ENCODE results near the gene RPTOR.

Gene RPTOR

GRCh38 chr17:80702315-80703141 lies 157.9 kb downstream of the RPTOR start:
- DNase-seq (ENCODE audit: insufficient read length, low spot score) (no peak), FAIRE-seq (no peak)
- no peak for TF ChIP-seq POLR2A (IDR thresholded peaks at IDR 0.05; ENCODE audit: low read depth, low read length)

GRCh38 chr17:80703142-80703478 lies 158.5 kb downstream of the RPTOR start:
- FAIRE-seq (no peak), DNase-seq (ENCODE audit: insufficient read length, low spot score) (no peak)
- no peak for TF ChIP-seq POLR2A (IDR thresholded peaks at IDR 0.05; ENCODE audit: low read depth, low read length)

GRCh38 chr17:80704381-80704819 lies 159.8 kb downstream of the RPTOR start:
- no peak for DNase-seq (ENCODE audit: insufficient read length, low spot score)
- no peak for TF ChIP-seq POLR2A (IDR thresholded peaks at IDR 0.05; ENCODE audit: low read depth, low read length)
- FAIRE-seq: no peak

- FAIRE-seq (no peak), DNase-seq (ENCODE audit: insufficient read length, low spot score) (no peak)
- TF ChIP-seq POLR2A (IDR thresholded peaks at IDR 0.05; ENCODE audit: low read depth, low read length): no peak
Measured at GRCh38 chr17:80704894-80705293, 160.3 kb downstream of the RPTOR start.

GRCh38 chr17:80705988-80706387 lies 161.3 kb downstream of the RPTOR start:
- TF ChIP-seq POLR2A (IDR thresholded peaks at IDR 0.05; ENCODE audit: low read depth, low read length): no peak
- FAIRE-seq: no peak
- no peak for DNase-seq (ENCODE audit: insufficient read length, low spot score)

- DNase-seq (ENCODE audit: insufficient read length, low spot score) (no peak), FAIRE-seq (no peak)
- TF ChIP-seq POLR2A (IDR thresholded peaks at IDR 0.05; ENCODE audit: low read depth, low read length): no peak
Measured at GRCh38 chr17:80706463-80706867, 161.8 kb downstream of the RPTOR start.

GRCh38 chr17:80708480-80708879 lies 163.8 kb downstream of the RPTOR start:
- TF ChIP-seq POLR2A (IDR thresholded peaks at IDR 0.05; ENCODE audit: low read depth, low read length): no peak
- no peak for FAIRE-seq
- no peak for DNase-seq (ENCODE audit: insufficient read length, low spot score)

GRCh38 chr17:80709090-80709695 lies 164.6 kb downstream of the RPTOR start:
- FAIRE-seq (no peak), DNase-seq (ENCODE audit: insufficient read length, low spot score) (no peak)
- no peak for TF ChIP-seq POLR2A (IDR thresholded peaks at IDR 0.05; ENCODE audit: low read depth, low read length)

GRCh38 chr17:80710714-80711302 lies 166.2 kb downstream of the RPTOR start:
- no peak for TF ChIP-seq POLR2A (IDR thresholded peaks at IDR 0.05; ENCODE audit: low read depth, low read length)
- no peak for FAIRE-seq

GRCh38 chr17:80712089-80712488 lies 167.5 kb downstream of the RPTOR start:
- FAIRE-seq (no peak), DNase-seq (ENCODE audit: insufficient read length, low spot score) (no peak)
- no peak for TF ChIP-seq POLR2A (IDR thresholded peaks at IDR 0.05; ENCODE audit: low read depth, low read length)

More at GRCh38 chr17:80710714-80711302, 166.2 kb downstream of the RPTOR start:
- no peak for DNase-seq (ENCODE audit: insufficient read length, low spot score)

- FAIRE-seq (no peak), DNase-seq (ENCODE audit: insufficient read length, low spot score) (no peak)
- no peak for TF ChIP-seq POLR2A (IDR thresholded peaks at IDR 0.05; ENCODE audit: low read depth, low read length)
Measured at GRCh38 chr17:80712606-80713005, 168.0 kb downstream of the RPTOR start.

GRCh38 chr17:80716986-80717719 lies 172.5 kb downstream of the RPTOR start:
- no peak for TF ChIP-seq POLR2A (IDR thresholded peaks at IDR 0.05; ENCODE audit: low read depth, low read length)
- DNase-seq (ENCODE audit: insufficient read length, low spot score): no peak
- no peak for FAIRE-seq

GRCh38 chr17:80717720-80718083 lies 173.1 kb downstream of the RPTOR start:
- DNase-seq (ENCODE audit: insufficient read length, low spot score) (no peak), FAIRE-seq (no peak)
- no peak for TF ChIP-seq POLR2A (IDR thresholded peaks at IDR 0.05; ENCODE audit: low read depth, low read length)

GRCh38 chr17:80718428-80718827 lies 173.8 kb downstream of the RPTOR start:
- TF ChIP-seq POLR2A (IDR thresholded peaks at IDR 0.05; ENCODE audit: low read depth, low read length): no peak
- FAIRE-seq: no peak
- no peak for DNase-seq (ENCODE audit: insufficient read length, low spot score)
